GM21360 (cell line): ENCODE results near the gene C11orf98.

Source experiments
- ATAC-seq: cut with Tn5 transposase; IDR thresholded peaks from one replicate; pipeline ENCODE4 v1.9.1; 2021; ENCODE audit warnings: mild to moderate bottlenecking, moderate library complexity; ENCODE audit not compliant: unreplicated experiment

C11orf98 gene

DNA sequence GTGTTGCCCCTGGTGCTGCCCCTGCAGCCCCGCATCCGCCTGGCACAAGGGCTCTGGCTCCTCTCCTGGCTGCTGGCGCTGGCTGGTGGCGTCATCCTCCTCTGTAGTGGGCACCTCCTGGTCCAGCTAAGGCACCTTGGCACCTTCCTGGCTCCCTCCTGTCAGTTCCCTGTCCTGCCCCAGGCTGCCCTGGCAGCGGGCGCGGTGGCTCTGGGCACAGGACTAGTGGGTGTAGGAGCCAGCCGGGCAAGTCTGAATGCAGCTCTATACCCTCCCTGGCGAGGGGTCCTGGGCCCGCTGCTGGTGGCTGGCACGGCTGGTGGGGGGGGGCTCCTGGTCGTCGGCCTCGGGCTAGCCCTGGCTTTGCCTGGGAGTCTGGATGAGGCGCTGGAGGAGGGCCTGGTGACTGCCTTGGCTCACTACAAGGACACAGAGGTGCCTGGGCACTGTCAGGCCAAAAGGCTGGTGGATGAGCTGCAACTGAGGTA is 51.7 kb downstream of the C11orf98 start:
- ATAC-seq: no peak
